Upper lobe of left lung (tissue), 6 donors: ENCODE data around the gene PPP2R5D. TPM values are rescaled to one million over a fixed set of nuclear protein-coding genes. Genes with fewer than 3 reads are reported as not detected.

Experiments used
- ATAC-seq, 2 donors: fragments of 200-7000 bp; cut with Tn5 transposase; one replicate each; pipeline ENCODE4 v1.9.1; 2022; ENCODE audit warnings: mild to moderate bottlenecking in 2 of 2, moderate library complexity in 2 of 2; ENCODE audit not compliant: low FRiP score in 2 of 2
- DNase-seq, 2 donors: peaks; one replicate each; pipeline ENCODE4 v3.0.0-alpha.2; 2019 to 2020
- H3K27ac ChIP-seq, 4 donors: fragments of 200-600 bp; sonication (generic); one replicate each; pipeline ENCODE4 v1.5.1; 2016 to 2019
- H3K27me3 ChIP-seq, 4 donors: fragments of 200-600 bp; sonication (generic); one replicate each; pipeline ENCODE4 v1.5.1; 2017 to 2019
- H3K36me3 ChIP-seq, 4 donors: fragments of 200-600 bp; sonication (generic); one replicate each; pipeline ENCODE4 v1.5.1; 2016 to 2019
- H3K4me1 ChIP-seq, 4 donors: fragments of 200-600 bp; sonication (generic); one replicate each; pipeline ENCODE4 v1.5.1; 2018 to 2019
- H3K4me3 ChIP-seq, 4 donors: fragments of 200-600 bp; sonication (generic); one replicate each; pipeline ENCODE4 v1.5.1; 2017 to 2019; ENCODE audit warnings: mild to moderate bottlenecking in 2 of 4, moderate library complexity in 1 of 4
- H3K9me3 ChIP-seq, 4 donors: fragments of 200-600 bp; sonication (generic); one replicate each; pipeline ENCODE4 v1.5.1; 2018 to 2019
- EP300 ChIP-seq, 4 donors: sonication (generic); formaldehyde crosslinking; IDR thresholded peaks; one replicate each; pipeline ENCODE4 v1.5.1; 2017; ENCODE audit warnings: antibody characterized with exemption in 4 of 4, control low read depth in 2 of 4
- POLR2A ChIP-seq, 4 donors: fragments of 450-650 bp; IDR thresholded peaks; one replicate each; pipeline ENCODE4 v1.5.1; 2016 to 2017; ENCODE audit warnings: antibody characterized with exemption in 4 of 4, mild to moderate bottlenecking in 2 of 4
- POLR2AphosphoS5 ChIP-seq, 2 donors: sonication (generic); formaldehyde crosslinking; IDR thresholded peaks; one replicate each; pipeline ENCODE4 v1.5.1; 2017; ENCODE audit warnings: antibody characterized with exemption in 2 of 2
- WGBS, 2 donors: methylation state at CpG; one replicate each; pipeline ENCODE4 v1.1.5; 2017 to 2018; 5-methylcytosine and 5-hydroxymethylcytosine counted together
- total RNA-seq, 6 donors: library from RNA; depleted of rRNA in 4 of 6; stranded (reverse); fragments of >200 nt in 4 of 6; gene quantifications; one replicate each; pipeline versions ENCODE4 v1.1.0 to v1.2.1, GENCODE V29; 2016 to 2021
- TF ChIP-seq, protein P1 (sequence below), 6 experiments: fragments of 450-650 bp in 4 of 6; fragments of 200-600 bp in 2 of 6; sonication (generic) in 2 of 6; IDR thresholded peaks; one replicate each; pipeline ENCODE4 v1.5.1; 2016 to 2019; ENCODE audit warnings: antibody characterized with exemption in 6 of 6
- donor health status: DM: no; HTN: no; CAD: no; lungs with moderate emphysema.
- donor health status: DM: no; HTN: yes; CAD: no; lungs with severe emphysema.

PPP2R5D gene
- total RNA-seq, 6 donors from 2014 or later = 22.8 to 45.1 (median 27.3) TPM

DNA sequence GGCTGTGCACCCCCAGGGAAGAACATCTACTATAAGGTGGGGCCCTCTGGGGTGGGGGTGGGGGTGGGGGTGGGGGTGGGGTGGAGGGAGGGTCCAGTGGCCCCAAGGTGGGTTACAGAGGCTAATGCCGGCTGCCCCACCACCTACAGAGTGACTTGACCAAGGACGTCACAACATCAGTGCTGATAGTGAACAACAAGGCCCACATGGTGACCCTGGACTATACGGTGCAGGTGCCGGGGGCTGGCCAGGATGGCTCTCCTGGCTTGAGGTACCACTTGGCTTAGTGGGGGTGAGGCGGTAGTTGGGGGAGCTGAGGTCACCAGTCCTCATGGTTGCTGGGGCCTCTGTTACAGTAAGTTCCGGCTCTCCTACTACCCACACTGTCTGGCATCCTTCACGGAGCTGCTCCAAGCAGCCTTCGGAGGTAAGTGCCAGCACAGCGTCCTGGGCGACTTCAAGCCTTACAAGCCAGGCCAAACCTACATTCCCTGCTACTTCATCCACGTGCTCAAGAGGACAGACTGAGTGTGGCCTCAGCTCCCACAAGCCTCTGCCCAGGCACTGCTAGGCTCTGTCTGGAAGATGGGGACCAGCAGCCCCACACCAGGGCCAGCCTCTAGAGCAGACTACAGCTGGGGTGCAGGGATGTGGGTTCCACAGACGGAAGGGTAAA is 21.1 kb upstream of the PPP2R5D start:
- WGBS, 2 donors = 71 to 87% methylated on average over 5 to 12 of the region's 12 CpGs

DNA sequence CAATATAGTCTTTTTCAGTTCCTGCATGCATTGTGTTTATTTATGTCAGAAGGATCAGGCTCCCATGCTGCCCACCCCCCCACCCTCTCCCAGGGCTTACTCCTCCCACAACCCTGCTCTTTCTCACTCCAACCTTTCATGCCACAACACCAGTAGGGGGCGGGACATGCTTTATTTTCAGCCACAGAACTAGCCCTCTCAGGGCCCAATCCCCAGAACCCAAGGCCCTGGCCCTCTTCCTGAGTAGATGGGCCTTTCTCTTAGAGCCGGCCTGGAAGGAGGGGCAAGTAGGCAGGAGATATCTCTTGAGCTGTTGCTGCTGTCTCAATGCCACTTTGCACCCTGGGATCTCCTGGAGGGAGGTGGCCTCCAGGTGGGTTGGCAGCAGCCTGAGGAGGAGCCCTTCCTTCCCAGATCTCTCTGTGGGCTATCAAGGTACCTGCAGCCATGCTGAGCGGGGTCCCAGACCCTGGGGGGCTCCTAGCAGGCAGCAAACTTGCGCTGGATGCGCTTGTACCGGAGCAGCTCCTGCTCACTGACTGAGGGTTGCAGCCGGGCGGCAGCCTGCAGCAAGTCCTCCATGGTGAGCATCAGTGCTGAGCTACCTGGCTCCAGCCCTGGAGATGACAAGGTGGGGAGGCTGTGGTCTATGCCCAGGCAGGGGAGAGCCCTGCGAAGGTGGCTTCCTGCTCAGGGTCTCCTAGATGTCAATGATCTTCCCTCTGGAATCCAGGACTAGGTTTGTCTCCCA is 20.3 kb upstream of the PPP2R5D start:
- peaks cover 5 to 59% (median 25%) of the 10 kb centered on the region in 4 donors for H3K36me3 ChIP-seq
- no peak for TF ChIP-seq EP300 (IDR thresholded peaks at IDR 0.05)
- no peak for TF ChIP-seq POLR2A (IDR thresholded peaks at IDR 0.05)
- peak in 1 of 2 donors; percentile 63 for DNase-seq

More for the DNA sequence above, 21.1 kb upstream of the PPP2R5D start:
- H3K27ac ChIP-seq = no peak overlapping the region
- ATAC-seq = no peak
- H3K27me3 ChIP-seq = peaks cover 0 to 8% (median 0%) of the 10 kb centered on the region in 4 donors
- DNase-seq = no peak
- H3K4me1 ChIP-seq = peaks cover 7 to 19% (median 13%) of the 10 kb centered on the region in 4 donors
- TF ChIP-seq EP300 (IDR thresholded peaks at IDR 0.05) = no peak
- TF ChIP-seq, protein P1, sequence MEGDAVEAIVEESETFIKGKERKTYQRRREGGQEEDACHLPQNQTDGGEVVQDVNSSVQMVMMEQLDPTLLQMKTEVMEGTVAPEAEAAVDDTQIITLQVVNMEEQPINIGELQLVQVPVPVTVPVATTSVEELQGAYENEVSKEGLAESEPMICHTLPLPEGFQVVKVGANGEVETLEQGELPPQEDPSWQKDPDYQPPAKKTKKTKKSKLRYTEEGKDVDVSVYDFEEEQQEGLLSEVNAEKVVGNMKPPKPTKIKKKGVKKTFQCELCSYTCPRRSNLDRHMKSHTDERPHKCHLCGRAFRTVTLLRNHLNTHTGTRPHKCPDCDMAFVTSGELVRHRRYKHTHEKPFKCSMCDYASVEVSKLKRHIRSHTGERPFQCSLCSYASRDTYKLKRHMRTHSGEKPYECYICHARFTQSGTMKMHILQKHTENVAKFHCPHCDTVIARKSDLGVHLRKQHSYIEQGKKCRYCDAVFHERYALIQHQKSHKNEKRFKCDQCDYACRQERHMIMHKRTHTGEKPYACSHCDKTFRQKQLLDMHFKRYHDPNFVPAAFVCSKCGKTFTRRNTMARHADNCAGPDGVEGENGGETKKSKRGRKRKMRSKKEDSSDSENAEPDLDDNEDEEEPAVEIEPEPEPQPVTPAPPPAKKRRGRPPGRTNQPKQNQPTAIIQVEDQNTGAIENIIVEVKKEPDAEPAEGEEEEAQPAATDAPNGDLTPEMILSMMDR (IDR thresholded peaks at IDR 0.05) = no peak
- no peak for TF ChIP-seq POLR2A (IDR thresholded peaks at IDR 0.05)
- no peak for TF ChIP-seq POLR2AphosphoS5 (IDR thresholded peaks at IDR 0.05)
- H3K4me3 ChIP-seq = no peak overlapping the region
- peaks cover 5 to 52% (median 21%) of the 10 kb centered on the region in 4 donors for H3K36me3 ChIP-seq
- no peaks in the 10 kb centered on the region for H3K9me3 ChIP-seq

DNA sequence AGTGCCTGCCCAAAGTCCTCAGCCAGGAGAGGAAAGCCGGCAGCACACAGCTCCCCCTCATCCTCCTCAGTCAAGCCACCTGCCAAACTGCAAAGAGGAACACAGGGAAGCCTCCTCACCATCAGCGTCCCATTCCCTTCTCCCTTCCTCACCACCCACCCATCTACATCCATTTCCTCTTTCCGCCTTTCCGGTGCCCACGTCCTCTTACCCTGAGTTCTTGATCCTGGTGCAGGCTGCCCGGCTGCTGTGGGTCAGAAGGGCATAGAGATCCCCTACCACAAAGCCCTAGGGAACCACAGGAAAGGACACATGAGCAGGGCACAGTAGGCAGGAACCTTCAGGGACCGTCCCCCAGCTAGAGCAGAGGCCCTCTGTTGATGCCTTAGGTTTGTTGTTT is 17.8 kb upstream of the PPP2R5D start:
- Histone ChIP-seq H3K36me3 (peaks cover 8 to 66% (median 26%) of the 10 kb centered on the region in 4 donors), H3K9me3 (no peaks in the 10 kb centered on the region), H3K27me3 (no peaks in the 10 kb centered on the region), H3K27ac (no peak overlapping the region), H3K4me3 (no peak overlapping the region), H3K4me1 (no peaks in the 10 kb centered on the region)
- ATAC-seq = no peak
- no peak for DNase-seq
- TF ChIP-seq EP300 (IDR thresholded peaks at IDR 0.05) (no peak), POLR2AphosphoS5 (IDR thresholded peaks at IDR 0.05) (no peak)
- TF ChIP-seq, protein P1 (IDR thresholded peaks at IDR 0.05) = no peak
- 78 to 79% methylated on average over 7 of the region's 7 CpGs for WGBS, 2 donors

More for the DNA sequence above, 20.3 kb upstream of the PPP2R5D start:
- ATAC-seq = no peak
- peaks cover 0 to 8% (median 0%) of the 10 kb centered on the region in 4 donors for H3K27me3 ChIP-seq
- WGBS, 2 donors = 89 to 94% methylated on average over 7 to 8 of the region's 9 CpGs
- no peaks in the 10 kb centered on the region for H3K9me3 ChIP-seq
- peaks cover 7 to 19% (median 13%) of the 10 kb centered on the region in 4 donors for H3K4me1 ChIP-seq
- H3K27ac ChIP-seq = no peak overlapping the region
- no peak overlapping the region for H3K4me3 ChIP-seq

DNA sequence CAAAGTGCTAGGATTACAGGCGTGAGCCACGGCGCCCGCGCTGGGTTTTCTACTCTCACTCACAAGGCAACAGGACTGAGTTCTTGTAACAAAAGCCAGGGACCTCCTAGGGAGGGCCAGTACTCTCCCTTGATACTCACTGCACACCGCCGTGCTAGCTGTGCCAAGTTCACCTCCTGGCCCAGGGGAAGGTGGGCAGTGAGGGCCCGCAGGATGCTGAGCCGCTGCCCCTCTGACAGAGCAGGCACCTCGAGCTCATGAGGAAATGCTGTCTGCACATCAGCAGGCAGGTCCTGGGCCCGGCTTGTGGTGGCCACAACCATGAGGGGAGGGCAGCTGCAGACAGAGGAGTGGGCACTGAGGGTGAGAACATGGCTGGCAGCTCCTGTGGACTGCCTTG is 17.1 kb upstream of the PPP2R5D start:
- no peaks in the 10 kb centered on the region for H3K4me1 ChIP-seq
- 96 to 98% methylated on average over 9 to 11 of the region's 11 CpGs for WGBS, 2 donors
- H3K4me3 ChIP-seq = no peak overlapping the region
- no peak overlapping the region for H3K27ac ChIP-seq
- no peaks in the 10 kb centered on the region for H3K9me3 ChIP-seq
- no peaks in the 10 kb centered on the region for H3K27me3 ChIP-seq
- TF ChIP-seq EP300 (IDR thresholded peaks at IDR 0.05) = no peak
- no peak for TF ChIP-seq POLR2A (IDR thresholded peaks at IDR 0.05)
- TF ChIP-seq POLR2AphosphoS5 (IDR thresholded peaks at IDR 0.05) = no peak
- TF ChIP-seq, protein P1 (IDR thresholded peaks at IDR 0.05) = no peak
- peaks cover 8 to 66% (median 26%) of the 10 kb centered on the region in 4 donors for H3K36me3 ChIP-seq
- DNase-seq (peak in 1 of 2 donors; percentile 50), ATAC-seq (no peak)

DNA sequence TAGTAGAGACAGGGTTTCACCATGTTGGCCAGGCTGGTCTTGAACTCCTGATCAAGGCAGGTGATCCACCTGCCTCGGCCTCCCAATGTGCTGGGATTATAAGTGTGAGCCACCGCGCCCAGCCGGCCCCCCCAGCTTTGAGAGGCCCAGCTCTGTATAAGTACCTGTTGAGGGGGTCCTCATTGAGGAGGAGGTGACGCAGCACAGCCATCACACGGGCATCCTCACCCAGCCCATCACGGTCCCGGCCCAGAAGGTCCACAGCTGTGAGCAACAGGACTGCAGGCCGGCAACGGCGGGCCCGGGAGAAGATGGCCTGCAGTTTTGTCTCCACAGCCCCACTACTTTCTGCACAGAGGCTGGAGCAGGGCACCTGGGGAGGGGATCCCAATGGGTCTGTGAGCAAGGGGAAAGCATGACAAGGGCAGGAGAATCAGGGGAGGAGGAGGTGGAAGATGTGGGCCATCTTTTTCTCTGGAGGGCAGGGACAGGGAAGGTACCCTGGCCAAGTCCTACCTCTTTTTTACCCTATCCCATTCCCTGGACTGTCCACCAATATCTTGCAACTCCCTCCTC is 16.2 kb upstream of the PPP2R5D start:
- Histone ChIP-seq H3K27me3 (no peaks in the 10 kb centered on the region), H3K27ac (no peak overlapping the region), H3K36me3 (peaks cover 8 to 59% (median 25%) of the 10 kb centered on the region in 4 donors), H3K4me1 (no peaks in the 10 kb centered on the region), H3K4me3 (no peak overlapping the region), H3K9me3 (no peaks in the 10 kb centered on the region)
- no peak for TF ChIP-seq POLR2AphosphoS5 (IDR thresholded peaks at IDR 0.05)
- DNase-seq (no peak), ATAC-seq (no peak)
- 97 to 100% methylated on average over 7 to 9 of the region's 12 CpGs for WGBS, 2 donors
